SK-N-SH (cell line): ENCODE measurements around the gene NDEL1. TPM values are rescaled to one million over a fixed set of nuclear protein-coding genes. Genes with fewer than 3 reads are reported as not detected.

ENCODE experiments used
- CTCF ChIA-PET: fragments of 300-600, 350-600 bp; formaldehyde crosslinking; extraction: SDS; loops from one replicate; lab custom pipeline; 2021; lab: Yijun Ruan, JAX
- POLR2A ChIA-PET: fragments of 350-600 bp; sonication (Branson Sonifier 250); formaldehyde crosslinking; extraction: SDS; loops from one replicate; lab custom pipeline; 2020; ENCODE audit warnings: antibody characterized with exemption, inconsistent platforms; lab: Yijun Ruan, JAX
- DNase-seq: peaks from one replicate; pipeline ENCODE4 v3.0.0; 2012
- H2AFZ ChIP-seq: fragments of 200-600 bp; sonication (generic); 2 replicates; pipeline ENCODE4 v1.8.1; 2016; ENCODE audit warnings: antibody characterized with exemption, mild to moderate bottlenecking, low read depth
- H3F3A ChIP-seq: fragments of 200-600 bp; sonication (generic); replicated peaks from 2 replicates; pipeline ENCODE3; 2016; ENCODE audit warnings: antibody characterized with exemption, mild to moderate bottlenecking; ENCODE audit not compliant: insufficient read depth
- H3K27ac ChIP-seq, 2 experiments: fragments of 200-500 bp in 1 of 2; fragments of 200-600 bp in 1 of 2; sonication (Bioruptor generic) in 1 of 2; sonication (generic), shearing (Covaris generic) in 1 of 2; 2 replicates each; pipeline versions ENCODE4 v1.5.1 to v1.6.1; 2014 to 2016; ENCODE audit warnings: low read depth in 2 of 2, inconsistent platforms in 1 of 2, low read length in 1 of 2, mild to moderate bottlenecking in 1 of 2, mixed read lengths in 1 of 2
- H3K27me3 ChIP-seq: fragments of 200-600 bp; sonication (generic), shearing (Covaris generic); 2 replicates; pipeline ENCODE4 v1.6.1; 2016; ENCODE audit warnings: mixed run types; ENCODE audit not compliant: insufficient read depth
- H3K36me3 ChIP-seq, 2 experiments: fragments of 200-500 bp in 1 of 2; fragments of 200-600 bp in 1 of 2; sonication (Bioruptor generic) in 1 of 2; sonication (generic) in 1 of 2; replicated peaks in 1 of 2; 2 replicates each; pipeline versions ENCODE3 to v1.5.1; 2014 to 2016; ENCODE audit warnings: low read length in 1 of 2, mild to moderate bottlenecking in 1 of 2; ENCODE audit not compliant: insufficient read depth in 2 of 2, control insufficient read depth in 1 of 2
- H3K4me1 ChIP-seq, 2 experiments: fragments of 200-500 bp in 1 of 2; fragments of 200-600 bp in 1 of 2; sonication (Bioruptor generic) in 1 of 2; sonication (generic), shearing (Covaris generic) in 1 of 2; 2 replicates each; pipeline versions ENCODE4 v1.5.1 to v1.6.1; 2014 to 2016; ENCODE audit warnings: low read depth in 1 of 2, low read length in 1 of 2, mixed run types in 1 of 2; ENCODE audit not compliant: insufficient read depth in 2 of 2, control insufficient read depth in 1 of 2
- H3K4me2 ChIP-seq: fragments of 200-600 bp; sonication (generic), shearing (Covaris generic); 2 replicates; pipeline ENCODE4 v1.6.1; 2017; ENCODE audit warnings: mixed run types
- H3K4me3 ChIP-seq, 2 experiments: fragments of 200-500 bp in 1 of 2; fragments of 200-600 bp in 1 of 2; sonication (Bioruptor generic) in 1 of 2; sonication (generic), shearing (Covaris generic) in 1 of 2; 2 replicates each; pipeline versions ENCODE4 v1.5.1 to v1.8.1; 2014 to 2016; ENCODE audit warnings: low read depth in 2 of 2, inconsistent platforms in 1 of 2, low read length in 1 of 2, mild to moderate bottlenecking in 1 of 2, mixed read lengths in 1 of 2, moderate library complexity in 1 of 2
- H3K79me2 ChIP-seq: fragments of 200-600 bp; sonication (generic); 2 replicates; pipeline ENCODE4 v1.8.1; 2017; ENCODE audit warnings: mild to moderate bottlenecking; ENCODE audit not compliant: insufficient read depth
- H3K9ac ChIP-seq: fragments of 200-600 bp; sonication (generic); 2 replicates; pipeline ENCODE4 v1.6.1; 2017; ENCODE audit warnings: mixed run types
- H3K9me2 ChIP-seq: fragments of 200-600 bp; sonication (generic); 2 replicates; pipeline ENCODE4 v1.6.1; 2017; ENCODE audit warnings: mixed run types
- H3K9me3 ChIP-seq: fragments of 200-600 bp; sonication (generic); 2 replicates; pipeline ENCODE4 v1.6.1; 2017; ENCODE audit warnings: mixed run types, mild to moderate bottlenecking, moderate library complexity
- H4K20me1 ChIP-seq: fragments of 200-600 bp; sonication (generic); 2 replicates; pipeline ENCODE4 v1.6.1; 2017; ENCODE audit warnings: mild to moderate bottlenecking, mixed run types; ENCODE audit not compliant: insufficient read depth
- EZH2phosphoT487 ChIP-seq: fragments of 200-600 bp; sonication (generic); IDR thresholded peaks from 2 replicates; pipeline ENCODE4 v1.6.1; 2017; ENCODE audit warnings: low read depth, mixed run types, mild to moderate bottlenecking, antibody characterized with exemption, moderate library complexity, borderline replicate concordance
- FOXJ3 ChIP-seq: sonication (generic); formaldehyde crosslinking; IDR thresholded peaks from 2 replicates; pipeline ENCODE4 v1.5.1; 2020; ENCODE audit warnings: mild to moderate bottlenecking, missing genetic modification reagents
- FOXM1 ChIP-seq: IDR thresholded peaks from 2 replicates; pipeline ENCODE4 v1.4.0; 2012; ENCODE audit warnings: low read depth, mild to moderate bottlenecking
- GABPA ChIP-seq: IDR thresholded peaks from 2 replicates; pipeline ENCODE4 v1.4.0; 2012; ENCODE audit warnings: low read depth, mild to moderate bottlenecking
- MEF2A ChIP-seq: IDR thresholded peaks from 2 replicates; pipeline ENCODE4 v1.4.0; 2012; ENCODE audit warnings: low read depth, borderline replicate concordance
- NRF1 ChIP-seq: IDR thresholded peaks from 2 replicates; pipeline ENCODE4 v1.6.1; 2012; ENCODE audit warnings: low read depth, mild to moderate bottlenecking, low read length
- POLR2AphosphoS5 ChIP-seq: IDR thresholded peaks from 2 replicates; pipeline ENCODE4 v1.6.1; 2012; ENCODE audit warnings: low read depth, low read length
- RCOR1 ChIP-seq: fragments of 150-350 bp; IDR thresholded peaks from 2 replicates; pipeline ENCODE4 v1.6.1; 2017; ENCODE audit warnings: antibody characterized with exemption, low read length
- RFX5 ChIP-seq: IDR thresholded peaks from 2 replicates; pipeline ENCODE4 v1.6.1; 2012; ENCODE audit warnings: mild to moderate bottlenecking, improper control_type of control experiment, low read length
- TAF1 ChIP-seq: IDR thresholded peaks from 2 replicates; pipeline ENCODE4 v1.6.1; 2012; ENCODE audit warnings: low read depth, mild to moderate bottlenecking, low read length, moderate library complexity, borderline replicate concordance
- TCF12 ChIP-seq: IDR thresholded peaks from 2 replicates; pipeline ENCODE4 v1.4.0; 2012
- WGBS: methylation state at CpG from one replicate; pipeline ENCODE4 v1.1.6; 2017; ENCODE audit warnings: low lambda C conversion rate; 5-methylcytosine and 5-hydroxymethylcytosine counted together
- polyA plus RNA-seq, 3 experiments: library from polyadenylated mRNA; depleted of rRNA; stranded (reverse); fragments of >200 nt; gene quantifications; 2 replicates each; pipeline ENCODE4 v1.2.3, GENCODE V29; 2012
- TF ChIP-seq, protein P1 (sequence below): IDR thresholded peaks from 2 replicates; pipeline ENCODE4; 2012
- TF ChIP-seq, protein P2 (sequence below): fragments of 200-600 bp; sonication (generic); IDR thresholded peaks from 2 replicates; pipeline ENCODE4 v1.6.1; 2017; ENCODE audit warnings: antibody characterized with exemption, mild to moderate bottlenecking, moderate library complexity
- TF ChIP-seq, protein P3 (sequence below): IDR thresholded peaks from 2 replicates; pipeline ENCODE4 v1.4.0; 2012; ENCODE audit warnings: low read depth, borderline replicate concordance

Gene NDEL1
- polyA plus RNA-seq, 1 of the 3 experiments (the other 2 are of a cell fraction) = 49.5 TPM

DNA sequence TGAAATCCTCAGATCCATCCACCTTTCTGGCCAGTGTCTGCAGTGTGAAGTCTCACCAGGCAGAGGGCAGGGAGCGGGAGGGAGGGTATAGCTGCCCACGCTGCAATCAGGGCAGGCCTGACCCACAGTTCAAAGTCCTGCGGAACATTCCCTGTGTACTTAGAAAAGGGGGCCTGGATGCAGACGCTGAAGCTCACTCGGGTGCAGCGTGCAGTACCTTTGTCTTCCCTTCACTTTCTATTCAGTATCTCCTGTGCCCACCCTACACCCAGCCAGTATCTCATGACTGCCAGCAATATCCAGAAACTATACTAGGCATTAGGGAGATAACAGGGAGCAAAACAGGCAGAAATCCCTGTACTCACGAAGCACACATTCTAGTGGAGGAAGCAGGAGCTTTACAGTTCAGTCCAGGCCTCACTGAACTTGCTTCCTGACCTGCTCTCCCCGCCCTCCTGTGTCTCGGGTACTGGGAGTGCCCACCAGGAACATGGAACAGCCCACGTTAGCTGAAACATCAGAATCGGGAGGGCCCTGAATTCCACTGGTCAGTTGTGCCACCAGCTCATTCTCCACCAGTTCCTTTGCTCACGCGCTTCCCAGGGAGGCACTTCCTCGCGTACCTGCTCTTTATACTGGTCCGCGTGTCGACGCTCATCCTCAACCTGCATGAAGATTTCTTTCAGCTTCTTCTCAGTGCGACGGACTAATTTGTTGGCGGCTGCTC, 42.2 kb downstream of the NDEL1 start:
- peaks cover 53 to 92% of the 10 kb centered on the region in 2 experiments for H3K36me3 ChIP-seq
- no peak overlapping the region for H3K27ac ChIP-seq
- H4K20me1 ChIP-seq = no peaks in the 10 kb centered on the region
- ChIA-PET POLR2A (no interaction called here), CTCF (interaction anchor here (1.1 kb wide), 1 partner anchor 67 kb away, joined by 3 read pairs; no protein-coding TSS in a partner anchor)
- no peaks in the 10 kb centered on the region for H3K9me2 ChIP-seq
- WGBS = 97% methylated on average over 22 of the region's 22 CpGs
- H3K4me1 ChIP-seq = no peaks in the 10 kb centered on the region
- H3K4me2 ChIP-seq = no peak overlapping the region
- peaks cover 28% of the 10 kb centered on the region for H3F3A ChIP-seq
- no peak overlapping the region for H2AFZ ChIP-seq
- no peaks in the 10 kb centered on the region for H3K79me2 ChIP-seq
- H3K9ac ChIP-seq = no peak overlapping the region
- no peak for DNase-seq
- H3K4me3 ChIP-seq = no peak overlapping the region
- TF ChIP-seq, protein P1, sequence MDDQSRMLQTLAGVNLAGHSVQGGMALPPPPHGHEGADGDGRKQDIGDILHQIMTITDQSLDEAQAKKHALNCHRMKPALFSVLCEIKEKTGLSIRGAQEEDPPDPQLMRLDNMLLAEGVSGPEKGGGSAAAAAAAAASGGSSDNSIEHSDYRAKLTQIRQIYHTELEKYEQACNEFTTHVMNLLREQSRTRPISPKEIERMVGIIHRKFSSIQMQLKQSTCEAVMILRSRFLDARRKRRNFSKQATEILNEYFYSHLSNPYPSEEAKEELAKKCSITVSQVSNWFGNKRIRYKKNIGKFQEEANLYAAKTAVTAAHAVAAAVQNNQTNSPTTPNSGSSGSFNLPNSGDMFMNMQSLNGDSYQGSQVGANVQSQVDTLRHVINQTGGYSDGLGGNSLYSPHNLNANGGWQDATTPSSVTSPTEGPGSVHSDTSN = no peak
- TF ChIP-seq GABPA (no peak), RFX5 (no peak), TAF1 (no peak), FOXJ3 (CRISPR knock-in tag) (no peak), RCOR1 (no peak), EZH2phosphoT487 (no peak), FOXM1 (no peak), NRF1 (no peak), MEF2A (no peak), POLR2AphosphoS5 (no peak), TCF12 (no peak)
- TF ChIP-seq, protein P2, sequence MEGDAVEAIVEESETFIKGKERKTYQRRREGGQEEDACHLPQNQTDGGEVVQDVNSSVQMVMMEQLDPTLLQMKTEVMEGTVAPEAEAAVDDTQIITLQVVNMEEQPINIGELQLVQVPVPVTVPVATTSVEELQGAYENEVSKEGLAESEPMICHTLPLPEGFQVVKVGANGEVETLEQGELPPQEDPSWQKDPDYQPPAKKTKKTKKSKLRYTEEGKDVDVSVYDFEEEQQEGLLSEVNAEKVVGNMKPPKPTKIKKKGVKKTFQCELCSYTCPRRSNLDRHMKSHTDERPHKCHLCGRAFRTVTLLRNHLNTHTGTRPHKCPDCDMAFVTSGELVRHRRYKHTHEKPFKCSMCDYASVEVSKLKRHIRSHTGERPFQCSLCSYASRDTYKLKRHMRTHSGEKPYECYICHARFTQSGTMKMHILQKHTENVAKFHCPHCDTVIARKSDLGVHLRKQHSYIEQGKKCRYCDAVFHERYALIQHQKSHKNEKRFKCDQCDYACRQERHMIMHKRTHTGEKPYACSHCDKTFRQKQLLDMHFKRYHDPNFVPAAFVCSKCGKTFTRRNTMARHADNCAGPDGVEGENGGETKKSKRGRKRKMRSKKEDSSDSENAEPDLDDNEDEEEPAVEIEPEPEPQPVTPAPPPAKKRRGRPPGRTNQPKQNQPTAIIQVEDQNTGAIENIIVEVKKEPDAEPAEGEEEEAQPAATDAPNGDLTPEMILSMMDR = no peak
- TF ChIP-seq, protein P3, sequence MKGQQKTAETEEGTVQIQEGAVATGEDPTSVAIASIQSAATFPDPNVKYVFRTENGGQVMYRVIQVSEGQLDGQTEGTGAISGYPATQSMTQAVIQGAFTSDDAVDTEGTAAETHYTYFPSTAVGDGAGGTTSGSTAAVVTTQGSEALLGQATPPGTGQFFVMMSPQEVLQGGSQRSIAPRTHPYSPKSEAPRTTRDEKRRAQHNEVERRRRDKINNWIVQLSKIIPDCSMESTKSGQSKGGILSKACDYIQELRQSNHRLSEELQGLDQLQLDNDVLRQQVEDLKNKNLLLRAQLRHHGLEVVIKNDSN = no peak
- H3K27me3 ChIP-seq = no peaks in the 10 kb centered on the region
- no peaks in the 10 kb centered on the region for H3K9me3 ChIP-seq
